ENCODE measurements around the gene MYL6.
"Not testable (repeated sequence)": the region's sequence is repeated elsewhere in the genome, so short reads cannot be mapped to it uniquely, and the experiment has no call there.

MYL6 gene

GRCh38 chr12:56129942-56130495, 28.1 kb upstream of the MYL6 start:
- no peak for DNase-seq

DNA sequence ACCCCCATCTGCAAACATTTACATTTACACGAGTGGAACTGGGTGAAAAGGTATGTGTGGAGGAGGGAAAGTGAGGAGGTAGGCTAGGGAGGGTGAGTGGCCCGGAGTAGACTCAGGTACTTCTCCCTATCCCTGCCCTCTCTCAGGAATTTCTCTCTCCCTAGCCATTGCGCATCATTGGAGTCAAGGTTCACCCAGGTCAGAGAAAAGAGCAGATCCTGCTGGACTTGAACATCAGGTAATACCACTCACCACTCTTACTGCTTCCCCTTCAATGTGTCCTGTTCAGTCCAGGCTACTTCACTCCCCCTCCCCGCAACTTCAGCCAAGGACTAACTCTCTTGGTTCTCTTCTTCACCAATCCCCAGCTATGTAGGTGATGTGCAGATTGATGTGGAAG, 27.3 kb upstream of the MYL6 start:
- DNase-seq, result no peak

DNA sequence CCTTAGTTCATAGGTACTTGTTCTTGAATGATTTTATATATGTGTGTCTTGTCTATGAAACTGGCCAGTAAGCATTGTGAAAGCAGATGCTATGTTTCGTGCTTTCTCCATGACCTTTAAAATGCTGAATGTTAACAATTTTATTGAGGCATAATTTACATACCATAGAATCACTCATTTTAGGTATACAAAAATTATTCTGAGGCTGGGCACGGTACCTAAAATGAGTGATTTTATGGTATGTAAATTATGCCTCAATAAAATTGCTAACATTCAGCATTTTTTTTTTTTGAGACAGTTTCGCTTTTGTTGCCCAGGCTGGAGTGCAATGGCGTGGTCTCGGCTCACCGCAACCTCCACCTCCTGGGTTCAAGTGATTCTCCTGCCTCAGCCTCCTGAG, 23.3 kb upstream of the MYL6 start:
- no peak for DNase-seq

DNA sequence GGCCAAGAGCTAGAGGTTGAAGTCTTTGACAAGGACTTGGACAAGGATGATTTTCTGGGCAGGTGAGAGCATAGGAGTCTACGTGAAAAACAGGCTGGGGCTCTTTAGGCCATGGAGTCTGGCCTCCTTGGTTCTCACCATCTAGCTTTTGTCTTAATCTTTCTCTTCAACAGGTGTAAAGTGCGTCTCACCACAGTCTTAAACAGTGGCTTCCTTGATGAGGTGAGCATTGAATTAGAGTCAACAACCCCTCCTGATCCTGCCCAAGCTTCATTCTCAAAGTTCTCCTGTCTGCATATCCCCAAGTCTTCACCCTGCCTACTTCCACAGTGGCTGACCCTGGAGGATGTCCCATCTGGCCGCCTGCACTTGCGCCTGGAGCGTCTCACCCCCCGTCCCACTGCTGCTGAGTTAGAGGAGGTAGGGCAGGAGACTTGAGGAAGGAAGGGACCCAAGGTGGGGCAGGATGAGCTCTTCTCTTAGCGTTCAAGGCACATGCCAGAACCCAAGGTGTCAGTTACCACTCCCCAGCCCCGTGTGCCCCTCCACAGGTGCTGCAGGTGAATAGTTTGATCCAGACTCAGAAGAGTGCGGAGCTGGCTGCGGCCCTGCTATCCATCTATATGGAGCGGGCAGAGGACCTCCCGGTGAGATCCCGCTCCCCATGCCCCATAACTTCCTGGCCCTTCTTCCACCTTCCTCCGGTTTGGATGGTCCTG, 20.1 kb upstream of the MYL6 start:
- no peak for DNase-seq

DNA sequence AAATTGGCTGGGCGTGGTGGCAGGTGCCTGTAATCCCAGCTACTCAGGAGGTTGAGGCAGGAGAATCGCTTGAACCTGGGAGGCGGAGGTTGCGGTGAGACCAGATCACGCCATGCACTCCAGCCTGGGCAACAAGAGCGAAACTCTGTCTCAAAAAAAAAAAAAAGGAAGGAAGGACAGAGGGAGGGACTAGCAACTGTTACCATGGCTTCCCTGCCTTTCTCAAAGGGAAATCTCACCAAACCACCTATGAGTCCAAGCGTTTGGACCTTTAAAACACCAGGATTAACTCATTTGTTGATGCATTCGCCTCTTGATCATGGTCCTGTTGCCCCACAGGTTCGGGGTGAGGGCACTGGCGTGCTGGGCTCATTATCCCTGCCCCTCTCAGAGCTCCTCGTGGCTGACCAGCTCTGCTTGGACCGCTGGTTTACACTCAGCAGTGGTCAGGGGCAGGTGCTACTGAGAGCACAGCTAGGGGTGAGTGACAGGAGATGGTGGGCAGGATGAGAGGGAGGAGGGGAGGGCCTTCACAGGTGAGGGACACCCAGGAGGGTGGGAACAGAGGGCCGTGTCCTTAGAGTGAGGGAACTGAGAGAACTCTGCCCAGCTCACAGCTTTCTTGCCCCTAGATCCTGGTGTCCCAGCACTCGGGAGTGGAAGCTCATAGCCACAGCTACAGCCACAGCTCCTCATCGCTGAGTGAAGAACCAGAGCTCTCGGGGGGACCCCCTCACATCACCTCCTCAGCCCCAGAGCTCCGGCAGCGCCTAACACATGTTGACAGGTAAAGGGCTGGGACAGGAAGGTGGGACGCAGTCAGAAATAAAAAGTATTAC, 16.0 kb upstream of the MYL6 start:
- no peak for DNase-seq

DNA sequence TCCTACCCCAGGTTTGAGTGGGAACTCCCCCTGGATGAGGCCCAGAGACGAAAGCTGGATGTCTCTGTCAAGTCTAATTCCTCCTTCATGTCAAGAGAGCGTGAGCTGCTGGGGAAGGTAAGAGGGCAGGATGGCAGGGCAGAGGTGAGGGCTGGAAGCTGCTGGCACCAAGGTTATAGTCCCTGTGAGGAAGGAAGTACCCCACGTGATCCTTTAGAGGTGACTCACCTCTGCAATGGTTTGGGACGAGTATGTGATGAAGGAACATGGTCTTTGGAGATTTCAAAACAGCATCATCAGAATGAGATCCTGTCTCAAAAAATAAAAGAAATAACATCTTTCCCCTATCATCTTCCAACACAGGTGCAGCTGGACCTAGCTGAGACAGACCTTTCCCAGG, 14.9 kb upstream of the MYL6 start:
- DNase-seq, result no peak

DNA sequence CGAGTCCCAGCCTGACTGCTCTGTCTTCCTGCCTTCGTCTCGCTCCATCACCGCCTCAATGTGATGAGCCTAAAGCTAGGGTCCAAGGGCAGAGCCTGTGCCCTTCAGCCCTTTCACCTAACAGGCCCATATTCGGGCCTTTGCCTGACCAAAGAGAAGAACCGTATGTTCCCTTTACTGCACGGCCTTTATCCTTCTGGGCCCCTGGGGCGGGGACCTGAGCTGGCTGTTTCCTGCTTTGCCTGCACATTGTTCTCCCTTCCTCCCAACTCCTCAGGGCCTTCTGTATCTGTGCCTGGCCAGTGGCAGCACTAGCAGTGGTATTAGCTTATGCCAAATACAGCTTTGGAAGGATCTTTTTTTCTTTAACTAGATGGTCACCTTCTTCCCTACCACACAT, 14.3 kb upstream of the MYL6 start:
- no peak for DNase-seq

DNA sequence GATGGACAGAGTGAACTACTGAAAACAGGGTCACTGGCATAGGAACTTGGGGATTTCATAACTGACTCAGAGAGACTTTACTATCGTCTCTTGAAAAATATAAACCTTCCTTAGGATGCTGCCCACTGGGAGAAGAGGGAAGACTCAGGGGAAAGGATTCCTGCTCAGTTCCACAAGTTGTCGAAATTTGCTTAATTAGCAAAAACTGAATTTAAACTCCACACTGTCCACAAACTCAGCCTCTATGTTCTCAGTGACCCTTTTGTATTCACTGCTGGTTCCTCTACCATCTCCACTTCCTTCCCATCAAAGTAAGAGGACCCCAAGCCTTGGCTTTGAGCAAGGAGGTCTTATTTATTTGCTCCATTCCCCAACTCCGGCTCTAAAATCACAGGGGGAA, 12.9 kb upstream of the MYL6 start:
- DNase-seq, result no peak

- DNase-seq, result no peak
Observed at GRCh38 chr12:56146492-56147460, 11.4 kb upstream of the MYL6 start.

DNA sequence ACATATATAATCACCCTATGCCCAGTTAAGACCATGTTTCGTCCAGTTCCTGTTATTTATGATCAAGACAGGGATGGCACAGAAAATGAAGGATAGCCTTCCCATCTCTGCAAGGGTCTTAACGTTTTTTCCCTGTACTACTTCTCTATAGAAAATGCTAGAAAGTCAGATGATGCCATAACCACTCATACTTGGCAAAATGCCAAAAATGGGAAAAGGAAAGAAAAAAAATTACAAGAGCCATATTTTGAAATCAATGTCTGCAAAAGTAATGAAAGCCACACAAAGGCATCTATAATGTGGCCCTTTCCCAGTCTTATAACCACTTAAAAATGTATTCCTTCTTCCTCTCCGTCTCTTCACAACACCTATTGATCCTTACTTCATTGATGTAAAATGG, 7.6 kb upstream of the MYL6 start:
- DNase-seq, result no peak

- DNase-seq, result no peak
Observed at GRCh38 chr12:56151672-56152131, 6.5 kb upstream of the MYL6 start.

GRCh38 chr12:56152132-56152755, 5.9 kb upstream of the MYL6 start, which contains the start of gene MYL6B:
MYL6B (plus strand) TSS chr12:56152587; CDS start chr12:56153919, 1,332 bp downstream.
- DNase-seq, result peak; percentile 45

- no peak for DNase-seq
Observed at GRCh38 chr12:56152756-56153677, 5.1 kb upstream of the MYL6 start.

DNA sequence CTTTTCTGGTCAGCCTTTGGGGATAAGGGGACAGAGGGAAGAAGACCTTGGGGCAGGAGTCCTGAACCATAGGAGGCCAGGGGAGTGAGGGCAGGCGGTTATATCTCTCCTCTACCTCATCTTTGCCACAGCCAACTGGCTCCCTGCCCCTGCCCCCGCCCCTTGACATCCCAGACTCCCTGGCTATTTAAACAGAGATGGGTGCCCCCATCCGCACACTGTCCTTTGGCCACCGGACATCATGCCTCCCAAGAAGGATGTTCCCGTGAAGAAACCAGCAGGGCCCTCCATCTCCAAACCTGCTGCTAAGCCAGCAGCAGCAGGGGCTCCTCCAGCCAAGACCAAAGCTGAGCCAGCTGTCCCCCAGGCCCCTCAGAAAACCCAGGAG, 4.5 kb upstream of the MYL6 start:
- DNase-seq, result no peak

GRCh38 chr12:56154246-56154771, 3.9 kb upstream of the MYL6 start:
- no peak for DNase-seq

- no peak for DNase-seq
Observed at GRCh38 chr12:56154818-56155217, 3.3 kb upstream of the MYL6 start.

DNA sequence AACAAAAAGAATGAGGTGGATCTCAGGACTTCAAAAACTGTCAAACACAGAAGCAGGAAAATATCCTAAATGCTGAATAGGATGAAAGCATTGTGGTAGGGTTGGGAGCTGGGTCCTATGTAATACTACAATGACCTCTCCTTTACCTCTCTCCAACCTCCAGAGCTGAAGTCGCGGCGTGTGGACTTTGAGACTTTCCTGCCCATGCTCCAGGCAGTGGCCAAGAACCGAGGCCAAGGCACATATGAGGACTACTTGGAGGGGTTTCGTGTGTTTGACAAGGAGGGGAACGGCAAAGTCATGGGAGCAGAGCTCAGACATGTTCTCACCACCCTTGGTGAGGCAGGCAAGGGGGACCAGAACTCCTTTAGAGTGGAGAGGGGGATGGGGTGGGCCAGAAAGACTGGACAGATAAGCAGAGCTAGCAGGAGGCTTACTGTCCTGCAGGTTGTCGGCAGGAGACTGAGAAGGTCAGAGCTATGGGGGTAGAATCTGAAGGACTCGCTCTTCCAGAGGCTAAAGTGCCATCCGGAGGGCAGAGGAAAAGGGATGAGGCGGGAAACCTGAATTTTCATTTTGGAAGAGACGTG, 2.8 kb upstream of the MYL6 start:
- DNase-seq, result no peak

GRCh38 chr12:56156464-56157200, 1.5 kb upstream of the MYL6 start:
- DNase-seq, result not testable (repeated sequence)

GRCh38 chr12:56157201-56158028, 744 bp upstream of the MYL6 start:
- DNase-seq, result peak; percentile 67

Measured in NCI-H187 treated with DMSO at 0.1 percent for 48 hours (cell line).